H9 (cell line): ENCODE results near the gene MXD3. TPM values are rescaled to one million over a fixed set of nuclear protein-coding genes. Genes with fewer than 3 reads are reported as not detected.

Experiments used
- DNase-seq: peaks from one replicate; pipeline ENCODE4 v3.0.0-alpha.2; 2017
- H2AFZ ChIP-seq: one replicate; pipeline ENCODE4 v1.6.1; 2013; ENCODE audit warnings: mild to moderate bottlenecking, low read length, control low read depth, moderate library complexity
- H2AK5ac ChIP-seq: 2 replicates; pipeline ENCODE4 v1.6.1; 2013; ENCODE audit warnings: low read length, control low read depth, mixed read lengths; ENCODE audit not compliant: insufficient read length
- H2BK120ac ChIP-seq: one replicate; pipeline ENCODE4 v1.6.1; 2013; ENCODE audit warnings: low read depth, mild to moderate bottlenecking, low read length, control low read depth, inconsistent platforms; ENCODE audit not compliant: poor library complexity, severe bottlenecking
- H2BK12ac ChIP-seq: 2 replicates; pipeline ENCODE4 v1.6.1; 2013; ENCODE audit warnings: low read length, control low read depth, mixed read lengths, low read depth; ENCODE audit not compliant: insufficient read length
- H2BK15ac ChIP-seq: 2 replicates; pipeline ENCODE4 v1.6.1; 2013; ENCODE audit warnings: low read depth, low read length, control low read depth
- H2BK20ac ChIP-seq: one replicate; pipeline ENCODE4 v1.6.1; 2013; ENCODE audit warnings: low read depth, mild to moderate bottlenecking, low read length, control low read depth, inconsistent platforms; ENCODE audit not compliant: poor library complexity, severe bottlenecking
- H2BK5ac ChIP-seq: 2 replicates; pipeline ENCODE4 v1.6.1; 2013; ENCODE audit warnings: low read length, control low read depth, mixed read lengths; ENCODE audit not compliant: insufficient read length
- H3K14ac ChIP-seq: 2 replicates; pipeline ENCODE4 v1.6.1; 2013; ENCODE audit warnings: low read length, control low read depth; ENCODE audit not compliant: insufficient read depth
- H3K18ac ChIP-seq: 2 replicates; pipeline ENCODE4 v1.6.1; 2013; ENCODE audit warnings: low read depth, mild to moderate bottlenecking, mixed read lengths, low read length, control low read depth; ENCODE audit not compliant: insufficient read length
- H3K23ac ChIP-seq: 2 replicates; pipeline ENCODE4 v1.6.1; 2013; ENCODE audit warnings: low read length, control low read depth, mixed read lengths, low read depth; ENCODE audit not compliant: insufficient read length
- H3K23me2 ChIP-seq: 2 replicates; pipeline ENCODE4 v1.6.1; 2013; ENCODE audit warnings: low read depth, mild to moderate bottlenecking, mixed read lengths, low read length, control low read depth; ENCODE audit not compliant: insufficient read length, poor library complexity, severe bottlenecking
- H3K27ac ChIP-seq: 2 replicates; pipeline ENCODE4 v1.5.1; 2013; ENCODE audit warnings: low read length, control low read depth, mixed read lengths, low read depth; ENCODE audit not compliant: insufficient read length
- H3K27me3 ChIP-seq: 2 replicates; pipeline ENCODE4 v1.6.1; 2013; ENCODE audit warnings: low read length, control low read depth, inconsistent platforms; ENCODE audit not compliant: insufficient read depth
- H3K4ac ChIP-seq: 2 replicates; pipeline ENCODE4 v1.6.1; 2013; ENCODE audit warnings: low read depth, mild to moderate bottlenecking, control low read depth, inconsistent platforms, low read length, moderate library complexity
- H3K4me1 ChIP-seq: 2 replicates; pipeline ENCODE4 v1.6.1; 2013; ENCODE audit warnings: low read length, control low read depth, inconsistent platforms; ENCODE audit not compliant: insufficient read depth
- H3K4me2 ChIP-seq: 2 replicates; pipeline ENCODE4 v1.6.1; 2013; ENCODE audit warnings: low read length, control low read depth, mixed read lengths; ENCODE audit not compliant: insufficient read length, insufficient read depth
- H3K56ac ChIP-seq: 2 replicates; pipeline ENCODE4 v1.6.1; 2013; ENCODE audit warnings: low read depth, mild to moderate bottlenecking, mixed read lengths, low read length, control low read depth; ENCODE audit not compliant: insufficient read length
- H3K79me1 ChIP-seq: 2 replicates; pipeline ENCODE4 v1.6.1; 2013; ENCODE audit warnings: low read depth, mild to moderate bottlenecking, moderate library complexity, low read length, control low read depth, inconsistent platforms; ENCODE audit not compliant: insufficient read depth, poor library complexity, severe bottlenecking
- H3K79me2 ChIP-seq: 2 replicates; pipeline ENCODE4 v1.6.1; 2013; ENCODE audit warnings: low read length, control low read depth, inconsistent platforms; ENCODE audit not compliant: insufficient read depth
- H3K9ac ChIP-seq: 2 replicates; pipeline ENCODE4 v1.6.1; 2013; ENCODE audit warnings: low read length, control low read depth, mixed read lengths; ENCODE audit not compliant: insufficient read length; ENCODE audit errors: extremely low read depth
- H3K9me3 ChIP-seq: one replicate; pipeline ENCODE4 v1.6.1; 2013; ENCODE audit warnings: low read depth, low read length, inconsistent platforms; ENCODE audit not compliant: control insufficient read depth
- H3T11ph ChIP-seq: one replicate; pipeline ENCODE4 v1.6.1; 2013; ENCODE audit warnings: mild to moderate bottlenecking, low read length, control low read depth, inconsistent platforms
- H4K20me1 ChIP-seq: one replicate; pipeline ENCODE4 v1.6.1; 2013; ENCODE audit not compliant: control insufficient read depth, insufficient read length, insufficient read depth
- H4K5ac ChIP-seq: 2 replicates; pipeline ENCODE4 v1.6.1; 2013; ENCODE audit warnings: low read depth, mild to moderate bottlenecking, mixed read lengths, low read length, control low read depth; ENCODE audit not compliant: insufficient read length
- H4K8ac ChIP-seq: replicated peaks from 2 replicates; pipeline ENCODE4 v1.6.1; 2013; ENCODE audit warnings: low read length, control low read depth, mixed read lengths, low read depth; ENCODE audit not compliant: insufficient read length
- H4K91ac ChIP-seq: 2 replicates; pipeline ENCODE4 v1.6.1; 2013; ENCODE audit warnings: low read depth, mild to moderate bottlenecking, moderate library complexity, mixed read lengths, low read length, control low read depth; ENCODE audit not compliant: insufficient read length
- H3K27ac Mint-ChIP-seq, 3 experiments: 2 replicates in 2 of 3; 3 replicates in 1 of 3; pipeline ENCODE4 v1.8.0; 2020 to 2021; ENCODE audit warnings: mixed read lengths in 3 of 3, mild to moderate bottlenecking in 1 of 3, moderate library complexity in 1 of 3
- H3K27me3 Mint-ChIP-seq: 2 replicates; pipeline ENCODE4 v1.8.0; 2021; ENCODE audit warnings: low read depth, mild to moderate bottlenecking, moderate library complexity, mixed read lengths
- H3K36me3 Mint-ChIP-seq, 3 experiments: 2 replicates in 2 of 3; 3 replicates in 1 of 3; pipeline ENCODE4 v1.8.0; 2020 to 2021; ENCODE audit warnings: low read depth in 3 of 3, mixed read lengths in 3 of 3; ENCODE audit not compliant: insufficient read depth in 1 of 3
- H3K4me1 Mint-ChIP-seq, 2 experiments: 2 replicates each; pipeline ENCODE4 v1.8.0; 2020; ENCODE audit warnings: mixed read lengths in 2 of 2
- H3K4me3 Mint-ChIP-seq, 2 experiments: 2 replicates in 1 of 2; 3 replicates in 1 of 2; pipeline ENCODE4 v1.8.0; 2020 to 2021; ENCODE audit warnings: mild to moderate bottlenecking in 2 of 2, mixed read lengths in 2 of 2, moderate library complexity in 1 of 2
- H3K9me3 Mint-ChIP-seq, 2 experiments: 2 replicates in 1 of 2; 3 replicates in 1 of 2; pipeline ENCODE4 v1.8.0; 2020; ENCODE audit warnings: mild to moderate bottlenecking in 2 of 2, mixed read lengths in 2 of 2, moderate library complexity in 1 of 2
- WGBS: extraction: QIAGEN DNeasy Blood & Tissue Kit; methylation state at CpG from one replicate; pipeline ENCODE4 v1.1.7; 2013; ENCODE audit warnings: missing lambda C conversion rate, low lambda C conversion rate, mixed read lengths; ENCODE audit not compliant: insufficient read length; ENCODE audit errors: extremely low coverage; 5-methylcytosine and 5-hydroxymethylcytosine counted together
- total RNA-seq: library from RNA; stranded (reverse); gene quantifications from 2 replicates; pipeline ENCODE4 v1.2.1, GENCODE V29; 2021
- TF ChIP-seq, protein P1 (sequence below): fragments of 200-600 bp; sonication (generic); conservative IDR thresholded peaks from 3 replicates; pipeline ENCODE4 v1.8.0; 2021; ENCODE audit warnings: antibody characterized with exemption, mild to moderate bottlenecking

The MXD3 gene
- total RNA-seq, 1 experiment from 2014 or later, result 9.8 TPM

DNA sequence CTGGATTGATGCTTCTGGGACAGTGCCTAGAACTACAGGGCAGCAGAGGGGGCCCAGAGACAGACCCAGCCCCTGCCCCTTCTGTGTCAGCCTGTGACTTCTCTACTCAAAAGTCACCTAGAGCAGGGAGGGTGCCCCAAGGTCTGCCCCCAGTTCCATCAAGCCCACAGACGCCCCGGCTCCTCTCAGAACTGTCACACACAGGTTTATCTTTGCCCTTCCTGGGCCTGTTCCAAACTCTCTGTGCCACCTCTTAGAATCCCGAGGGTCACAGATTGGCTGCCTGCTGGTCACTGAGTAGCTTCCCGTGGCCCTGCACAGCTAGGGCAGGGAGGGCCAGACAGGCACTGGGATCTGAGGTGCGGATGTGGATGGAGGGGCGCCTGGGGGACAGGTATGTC, 47.8 kb upstream of the MXD3 start:
- Histone ChIP-seq H3T11ph (no peak overlapping the region), H2BK20ac (no peak overlapping the region)

More for the DNA sequence above, 47.8 kb upstream of the MXD3 start:
- H3K36me3 Mint-ChIP-seq, result no peaks in the 10 kb centered on the region
- Histone ChIP-seq H3K4ac (no peak overlapping the region), H3K79me1 (no peaks in the 10 kb centered on the region), H3K23ac (no peak overlapping the region), H2BK120ac (no peak overlapping the region), H3K9me3 (no peaks in the 10 kb centered on the region), H3K27ac (no peak overlapping the region), H3K23me2 (peaks cover 4% of the 10 kb centered on the region), H3K4me2 (no peak overlapping the region), H3K27me3 (no peaks in the 10 kb centered on the region), H2AK5ac (no peak overlapping the region), H3K56ac (no peak overlapping the region), H4K8ac (no peak overlapping the region), H2BK5ac (no peak overlapping the region), H4K5ac (no peak overlapping the region), H3K9ac (no peak overlapping the region), H2BK12ac (no peak overlapping the region), H3K14ac (no peak overlapping the region), H3K4me1 (peaks cover 4% of the 10 kb centered on the region; the same call in 1 of the 2 replicates), H2AFZ (no peak overlapping the region), H2BK15ac (no peak overlapping the region), H3K79me2 (no peaks in the 10 kb centered on the region), H4K20me1 (no peaks in the 10 kb centered on the region), H3K18ac (no peak overlapping the region), H4K91ac (no peak overlapping the region)
- WGBS, result no CpG with 5 or more reads among the region's 6 CpGs
- DNase-seq, result no peak
- TF ChIP-seq, protein P1, sequence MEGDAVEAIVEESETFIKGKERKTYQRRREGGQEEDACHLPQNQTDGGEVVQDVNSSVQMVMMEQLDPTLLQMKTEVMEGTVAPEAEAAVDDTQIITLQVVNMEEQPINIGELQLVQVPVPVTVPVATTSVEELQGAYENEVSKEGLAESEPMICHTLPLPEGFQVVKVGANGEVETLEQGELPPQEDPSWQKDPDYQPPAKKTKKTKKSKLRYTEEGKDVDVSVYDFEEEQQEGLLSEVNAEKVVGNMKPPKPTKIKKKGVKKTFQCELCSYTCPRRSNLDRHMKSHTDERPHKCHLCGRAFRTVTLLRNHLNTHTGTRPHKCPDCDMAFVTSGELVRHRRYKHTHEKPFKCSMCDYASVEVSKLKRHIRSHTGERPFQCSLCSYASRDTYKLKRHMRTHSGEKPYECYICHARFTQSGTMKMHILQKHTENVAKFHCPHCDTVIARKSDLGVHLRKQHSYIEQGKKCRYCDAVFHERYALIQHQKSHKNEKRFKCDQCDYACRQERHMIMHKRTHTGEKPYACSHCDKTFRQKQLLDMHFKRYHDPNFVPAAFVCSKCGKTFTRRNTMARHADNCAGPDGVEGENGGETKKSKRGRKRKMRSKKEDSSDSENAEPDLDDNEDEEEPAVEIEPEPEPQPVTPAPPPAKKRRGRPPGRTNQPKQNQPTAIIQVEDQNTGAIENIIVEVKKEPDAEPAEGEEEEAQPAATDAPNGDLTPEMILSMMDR, result no peak
- H3K27ac Mint-ChIP-seq, result no peak overlapping the region; a peak in 1 of 7 replicates
- H3K4me3 Mint-ChIP-seq, result no peak overlapping the region
- peaks cover 3 to 4% of the 10 kb centered on the region in 2 experiments; a peak in 4 of 5 replicates for H3K9me3 Mint-ChIP-seq
- H3K27me3 Mint-ChIP-seq, result peaks cover 51% of the 10 kb centered on the region
- H3K4me1 Mint-ChIP-seq, result peaks cover 11 to 23% of the 10 kb centered on the region in 2 experiments
